Motor neuron (in vitro differentiated cells): Measurements from ENCODE around the gene OR11H6. TPM values are rescaled to one million over a fixed set of nuclear protein-coding genes. Genes with fewer than 3 reads are reported as not detected.
"Not testable (repeated sequence)": the region's sequence is repeated elsewhere in the genome, so short reads cannot be mapped to it uniquely, and the experiment has no call there.

ENCODE experiments used
- ATAC-seq, 8 experiments: fragments of 200-7000 bp; cut with Tn5 transposase; replicated peaks in 6 of 8; 2 replicates each; pipeline ENCODE4 v1.8.0; 2021; ENCODE audit warnings: mild to moderate bottlenecking in 8 of 8, moderate library complexity in 8 of 8
- H3K27ac ChIP-seq, 2 donors: fragments of 250-450 bp; sonication (Bioruptor Pico); 2 replicates each; pipeline ENCODE4 v1.9.0; 2021; ENCODE audit warnings: antibody characterized with exemption in 2 of 2, mild to moderate bottlenecking in 2 of 2, moderate library complexity in 1 of 2
- H3K4me1 ChIP-seq, 2 donors: fragments of 250-450 bp; sonication (Bioruptor Pico); replicated peaks in 1 of 2; 2 replicates each; pipeline ENCODE4 v1.6.1; 2021; ENCODE audit warnings: antibody characterized with exemption in 2 of 2, mild to moderate bottlenecking in 2 of 2, moderate library complexity in 1 of 2
- H3K4me3 ChIP-seq, 5 donors: fragments of 250-450 bp; sonication (Bioruptor Pico); 2 replicates each; pipeline ENCODE4 v1.9.0; 2021; ENCODE audit warnings: antibody characterized with exemption in 5 of 5, mild to moderate bottlenecking in 5 of 5, moderate library complexity in 4 of 5
- WGBS, 10 experiments: fragments of 450-650 bp; shearing (Covaris generic); methylation state at CpG; one replicate each; pipeline ENCODE4 v1.0.0; 2022; 5-methylcytosine and 5-hydroxymethylcytosine counted together
- in situ Hi-C, 9 experiments: fragments of 400-800 bp; cut with MboI; loops; one replicate each; pipeline ENCODE4 v1.15.0; 2021; ENCODE audit warnings: low sequenced_read_pairs in 9 of 9, low pct_unique_long_range_greater_than_20kb in 2 of 9; ENCODE audit not compliant: unreplicated experiment in 9 of 9
- total RNA-seq, 8 experiments: library from RNA; unstranded; fragments of 300-600 nt; gene quantifications; 2 replicates each; pipeline versions ENCODE4 v1.2.3 to v1.2.4, GENCODE V29; 2022

The OR11H6 gene
- total RNA-seq, 8 experiments from 2014 or later = 0.52 TPM; not detected in 7

DNA sequence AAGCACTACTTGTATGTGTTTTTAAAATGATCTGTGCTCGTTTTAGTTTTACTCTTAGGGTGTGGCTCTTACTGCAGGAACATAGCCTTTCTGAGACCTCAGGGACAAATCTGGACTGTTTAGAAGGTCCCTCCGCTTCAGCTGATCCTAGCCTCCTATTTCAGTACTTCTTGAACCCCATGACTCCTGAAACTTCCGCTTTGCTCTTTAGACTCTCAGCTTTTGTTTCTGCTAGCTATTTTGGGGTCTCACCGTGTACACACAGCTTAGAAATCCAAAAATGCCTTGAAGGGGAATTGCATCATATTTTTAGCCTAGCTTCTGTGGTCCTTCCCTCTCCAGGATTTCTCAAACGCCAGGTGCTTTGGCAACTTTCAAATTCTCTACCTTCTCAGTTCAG lies 24.5 kb upstream of the OR11H6 start:
- ATAC-seq = no peak
- Histone ChIP-seq H3K27ac (no peak overlapping the region), H3K4me1 (no peaks in the 10 kb centered on the region), H3K4me3 (no peak overlapping the region)
- WGBS, 10 experiments = 0 to 32% (median 18%) methylated on average over 1 to 5 of the region's 5 CpGs
- in situ Hi-C loops = no loop called here

GRCh38 chr14:20204721-20205120 lies 18.8 kb upstream of the OR11H6 start:
- no peaks in the 10 kb centered on the region for H3K4me1 ChIP-seq
- WGBS, 10 experiments = 0 to 40% (median 10%) methylated on average over 1 to 3 of the region's 3 CpGs; no CpG with 5 or more reads in 5 of the 10 experiments
- ATAC-seq = no peak
- no peak overlapping the region for H3K27ac ChIP-seq
- H3K4me3 ChIP-seq = no peak overlapping the region
- in situ Hi-C loops = no loop called here

DNA sequence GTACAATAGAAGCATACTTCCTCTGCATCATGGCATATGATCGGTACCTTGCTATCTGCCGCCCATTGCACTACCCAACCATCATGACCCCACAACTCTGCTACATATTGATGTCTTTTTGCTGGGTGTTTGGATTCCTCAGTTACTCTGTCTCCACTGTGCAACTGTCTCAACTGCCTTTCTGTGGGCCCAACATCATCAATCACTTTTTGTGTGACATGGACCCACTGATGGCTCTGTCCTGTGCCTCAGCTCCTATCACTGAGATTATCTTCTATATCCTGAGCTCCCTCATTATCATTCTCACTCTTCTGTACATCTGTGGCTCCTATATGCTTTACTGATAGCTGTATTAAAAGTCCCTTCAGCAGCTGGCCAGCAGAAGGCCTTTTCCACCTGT lies 13.9 kb upstream of the OR11H6 start:
- H3K4me1 ChIP-seq = no peaks in the 10 kb centered on the region

GRCh38 chr14:20212406-20212805 lies 11.1 kb upstream of the OR11H6 start:
- H3K27ac ChIP-seq, in situ Hi-C loops, H3K4me3 ChIP-seq, H3K4me1 ChIP-seq, ATAC-seq: not testable (repeated sequence)
- no CpG with 5 or more reads among the region's 28 CpGs for WGBS, 10 experiments

More for the DNA sequence above, 13.9 kb upstream of the OR11H6 start:
- H3K27ac ChIP-seq = no peak overlapping the region
- in situ Hi-C loops = no loop called here
- WGBS, 10 experiments = 33 to 100% (median 73%) methylated on average over 1 to 2 of the region's 2 CpGs; no CpG with 5 or more reads in 5 of the 10 experiments
- H3K4me3 ChIP-seq = no peak overlapping the region
- no peak for ATAC-seq

- in situ Hi-C loops = no loop called here
- H3K27ac ChIP-seq = no peak overlapping the region
- no peak for ATAC-seq
- no peaks in the 10 kb centered on the region for H3K4me1 ChIP-seq
- H3K4me3 ChIP-seq = no peak overlapping the region
- WGBS, 10 experiments = 0 to 73% (median 50%) methylated on average over 2 of the region's 2 CpGs; no CpG with 5 or more reads in 1 of the 10 experiments
Observed at GRCh38 chr14:20215196-20215595, 8.3 kb upstream of the OR11H6 start.

GRCh38 chr14:20219033-20219432 lies 4.5 kb upstream of the OR11H6 start:
- no peak overlapping the region for H3K27ac ChIP-seq
- in situ Hi-C loops = no loop called here
- 0 to 35% (median 10%) methylated on average over 2 to 4 of the region's 4 CpGs; no CpG with 5 or more reads in 1 of the 10 experiments for WGBS, 10 experiments
- peak in 2 of 8 experiments; percentile 34 to 62 for ATAC-seq
- H3K4me3 ChIP-seq = no peak overlapping the region
- no peaks in the 10 kb centered on the region for H3K4me1 ChIP-seq

GRCh38 chr14:20228681-20229080 lies 5.2 kb downstream of the OR11H6 start, which contains the start of gene OR11H7:
TSS of gene OR11H7 (plus strand) at chr14:20228981.
- Histone ChIP-seq H3K27ac (no peak within 1 kb of the TSS), H3K4me3 (no peak within 1 kb of the TSS), H3K4me1 (no peaks in the 10 kb centered on the region)
- no peak for ATAC-seq
- in situ Hi-C loops = no loop called here
- 0 to 78% (median 40%) methylated on average over 1 of the region's 1 CpG for WGBS, 10 experiments

DNA sequence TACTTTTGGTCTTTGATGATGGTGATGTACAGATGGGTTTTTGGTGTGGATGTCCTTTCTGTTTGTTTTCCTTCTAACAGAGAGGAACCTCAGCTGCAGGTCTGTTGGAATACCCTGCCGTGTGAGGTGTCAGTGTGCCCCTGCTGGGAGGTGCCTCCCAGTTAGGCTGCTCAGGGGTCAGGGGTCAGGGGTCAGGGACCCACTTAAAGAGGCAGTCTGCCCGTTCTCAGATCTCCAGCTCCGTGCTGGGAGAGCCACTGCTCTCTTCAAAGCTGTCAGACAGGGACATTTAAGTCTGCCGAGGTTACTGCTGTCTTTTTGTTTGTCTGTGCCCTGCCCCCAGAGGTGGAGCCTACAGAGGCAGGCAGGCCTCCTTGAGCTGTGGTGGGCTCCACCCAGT lies 11.9 kb downstream of the OR11H6 start:
- H3K4me1 ChIP-seq, H3K4me3 ChIP-seq, ATAC-seq, H3K27ac ChIP-seq, in situ Hi-C loops: not testable (repeated sequence)
- WGBS, 10 experiments = no CpG with 5 or more reads among the region's 4 CpGs

- 10 to 57% (median 31%) methylated on average over 1 to 3 of the region's 3 CpGs for WGBS, 10 experiments
- Histone ChIP-seq H3K4me1 (no peaks in the 10 kb centered on the region), H3K4me3 (no peak overlapping the region), H3K27ac (no peak overlapping the region)
- in situ Hi-C loops = no loop called here
- ATAC-seq = no peak
Observed at GRCh38 chr14:20247646-20248246, 24.2 kb downstream of the OR11H6 start.

DNA sequence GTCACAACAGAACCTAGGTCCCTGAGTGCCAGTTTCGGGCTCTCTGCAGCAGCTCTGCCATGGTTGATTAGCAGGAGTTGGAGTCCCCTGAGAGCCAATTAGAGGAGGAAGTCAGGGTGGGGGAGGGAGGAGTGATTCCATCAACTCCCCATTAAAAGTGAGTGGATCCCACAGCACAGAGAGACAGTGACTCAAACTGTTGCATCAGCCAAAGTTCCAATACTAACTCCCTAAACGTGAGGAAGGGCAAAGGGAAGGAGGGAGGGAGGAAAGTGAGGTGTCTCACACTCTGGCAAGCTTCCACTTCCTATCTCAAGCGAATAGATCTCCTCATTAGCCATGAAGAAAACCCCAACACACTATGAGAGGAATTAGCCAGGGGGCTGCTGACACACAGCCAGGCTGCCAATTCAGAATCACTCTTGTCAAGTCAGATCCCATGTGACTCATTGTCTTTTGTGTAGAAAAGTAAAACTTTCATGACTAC lies 39.2 kb downstream of the OR11H6 start:
- Histone ChIP-seq H3K27ac (no peak overlapping the region), H3K4me1 (peaks cover 0 to 2% of the 10 kb centered on the region in 2 donors), H3K4me3 (no peak overlapping the region)
- ATAC-seq = peak in 6 of 8 experiments; percentile 27 to 64 (median 48)
- in situ Hi-C loops = no loop called here
- 0 to 75% (median 45%) methylated on average over 1 to 2 of the region's 3 CpGs; no CpG with 5 or more reads in 4 of the 10 experiments for WGBS, 10 experiments

DNA sequence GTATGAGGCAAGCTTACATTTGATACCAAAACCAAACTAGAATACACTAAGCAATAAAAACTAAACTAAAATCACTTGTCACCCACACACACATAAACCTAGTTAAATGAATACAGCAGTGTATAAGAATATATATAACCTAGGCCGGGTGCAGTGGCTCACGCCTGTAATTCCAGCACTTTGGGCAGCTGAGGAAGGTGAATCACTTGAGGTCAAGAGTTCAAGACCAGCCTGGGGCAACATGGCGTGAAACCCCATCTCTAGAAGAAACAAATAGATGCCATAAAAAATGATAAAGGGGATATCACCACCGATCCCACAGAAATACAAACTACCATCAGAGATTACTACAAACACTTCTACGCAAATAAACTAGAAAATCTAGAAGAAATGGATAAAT lies 40.9 kb downstream of the OR11H6 start:
- H3K27ac ChIP-seq, ATAC-seq, H3K4me3 ChIP-seq, H3K4me1 ChIP-seq, in situ Hi-C loops: not testable (repeated sequence)
- WGBS, 10 experiments = 44 to 100% (median 68%) methylated on average over 2 to 3 of the region's 5 CpGs; no CpG with 5 or more reads in 3 of the 10 experiments

DNA sequence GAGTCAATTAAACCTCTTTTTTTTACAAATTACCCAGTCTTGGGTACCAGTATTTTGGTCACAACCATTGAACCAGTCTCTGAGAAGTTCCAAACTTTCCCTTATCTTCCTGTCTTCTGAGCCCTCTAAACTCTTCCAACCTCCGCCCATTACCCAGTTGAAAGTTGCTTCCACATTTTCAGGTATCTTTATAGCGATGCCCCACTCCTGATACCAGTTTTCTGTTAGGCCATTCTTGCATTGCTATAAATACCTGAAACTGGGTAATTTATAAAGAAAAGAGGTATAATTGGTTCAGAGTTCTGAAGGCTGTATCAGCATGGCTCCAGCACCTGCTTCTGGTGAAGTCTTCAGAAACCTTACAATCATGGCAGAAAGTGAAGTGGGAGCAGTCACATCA lies 50.6 kb downstream of the OR11H6 start:
- in situ Hi-C loops = no loop called here
- ATAC-seq = no peak
- H3K4me3 ChIP-seq = no peak overlapping the region
- WGBS, 10 experiments = 80 to 100% (median 100%) methylated on average over 1 to 2 of the region's 2 CpGs; no CpG with 5 or more reads in 2 of the 10 experiments
- H3K27ac ChIP-seq = no peak overlapping the region
- H3K4me1 ChIP-seq = no peaks in the 10 kb centered on the region
